Tibial nerve (tissue), 3 donors: ENCODE results near the gene KIF1A.

Experiments
- CTCF ChIP-seq, 5 experiments: fragments of 200-600 bp in 3 of 5; fragments of 450-650 bp in 2 of 5; sonication (generic) in 3 of 5; IDR thresholded peaks; one replicate each; pipeline ENCODE4 v1.5.1; 2016 to 2019; ENCODE audit warnings: antibody characterized with exemption in 5 of 5, mild to moderate bottlenecking in 3 of 5, moderate library complexity in 2 of 5
- POLR2A ChIP-seq, 2 donors: fragments of 450-650 bp; IDR thresholded peaks; one replicate each; pipeline ENCODE4 v1.6.1; 2017; ENCODE audit warnings: antibody characterized with exemption in 2 of 2, mild to moderate bottlenecking in 2 of 2, moderate library complexity in 2 of 2

DNA sequence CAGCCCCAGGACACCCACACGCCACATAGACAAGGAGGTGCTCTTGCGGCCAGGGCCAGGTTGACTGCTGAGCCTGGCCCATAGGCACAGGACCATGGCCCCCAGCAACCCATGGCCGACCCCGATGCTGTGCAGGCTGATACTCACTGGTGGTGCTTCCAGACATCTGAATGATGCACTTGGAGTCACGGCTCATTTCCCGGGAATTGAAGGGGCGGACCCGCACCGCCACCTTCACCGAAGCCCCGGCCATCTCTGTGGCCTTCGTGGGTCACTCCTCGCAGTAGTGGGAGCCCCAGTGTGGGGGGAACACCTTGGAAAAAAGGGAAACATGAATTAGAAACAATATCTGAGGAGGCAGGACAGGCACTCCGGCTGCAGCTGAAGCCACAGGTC, 22.5 kb downstream of the KIF1A start:
- no peak for TF ChIP-seq CTCF (IDR thresholded peaks at IDR 0.05)
- no peak for TF ChIP-seq POLR2A (IDR thresholded peaks at IDR 0.05)
